Measurements from ENCODE around the gene GPR137C.

The GPR137C gene

DNA sequence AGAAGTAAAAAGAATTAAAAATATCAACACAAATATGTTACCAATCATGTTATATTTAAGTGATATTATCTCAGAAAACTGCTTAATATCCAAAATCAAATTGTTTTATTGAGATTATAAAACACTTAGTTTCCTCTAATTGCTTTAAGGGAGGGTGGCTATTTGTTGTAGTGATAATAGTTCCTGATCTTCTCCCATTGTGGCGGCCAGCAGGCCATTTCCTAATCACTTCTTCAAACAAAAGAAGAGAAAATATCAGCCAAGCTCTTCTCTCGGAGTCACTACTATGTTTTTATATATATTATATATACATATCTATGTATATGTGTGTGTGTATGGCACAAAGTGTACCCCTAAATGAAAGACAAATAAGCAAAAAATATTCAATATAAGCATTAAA, 111.2 kb downstream of the GPR137C start:
- CTCF ChIA-PET, result no interaction called here
- DNase-seq (ENCODE audit: low spot score), result no peak
- no peak overlapping the region for H3K27ac ChIP-seq
- POLR2A ChIA-PET (ENCODE audit: low non-redundant PET), result no interaction called here
- TF ChIP-seq, protein P1, sequence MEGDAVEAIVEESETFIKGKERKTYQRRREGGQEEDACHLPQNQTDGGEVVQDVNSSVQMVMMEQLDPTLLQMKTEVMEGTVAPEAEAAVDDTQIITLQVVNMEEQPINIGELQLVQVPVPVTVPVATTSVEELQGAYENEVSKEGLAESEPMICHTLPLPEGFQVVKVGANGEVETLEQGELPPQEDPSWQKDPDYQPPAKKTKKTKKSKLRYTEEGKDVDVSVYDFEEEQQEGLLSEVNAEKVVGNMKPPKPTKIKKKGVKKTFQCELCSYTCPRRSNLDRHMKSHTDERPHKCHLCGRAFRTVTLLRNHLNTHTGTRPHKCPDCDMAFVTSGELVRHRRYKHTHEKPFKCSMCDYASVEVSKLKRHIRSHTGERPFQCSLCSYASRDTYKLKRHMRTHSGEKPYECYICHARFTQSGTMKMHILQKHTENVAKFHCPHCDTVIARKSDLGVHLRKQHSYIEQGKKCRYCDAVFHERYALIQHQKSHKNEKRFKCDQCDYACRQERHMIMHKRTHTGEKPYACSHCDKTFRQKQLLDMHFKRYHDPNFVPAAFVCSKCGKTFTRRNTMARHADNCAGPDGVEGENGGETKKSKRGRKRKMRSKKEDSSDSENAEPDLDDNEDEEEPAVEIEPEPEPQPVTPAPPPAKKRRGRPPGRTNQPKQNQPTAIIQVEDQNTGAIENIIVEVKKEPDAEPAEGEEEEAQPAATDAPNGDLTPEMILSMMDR (conservative IDR thresholded peaks at IDR 0.05; ENCODE audit: low read depth), result no peak

DNA sequence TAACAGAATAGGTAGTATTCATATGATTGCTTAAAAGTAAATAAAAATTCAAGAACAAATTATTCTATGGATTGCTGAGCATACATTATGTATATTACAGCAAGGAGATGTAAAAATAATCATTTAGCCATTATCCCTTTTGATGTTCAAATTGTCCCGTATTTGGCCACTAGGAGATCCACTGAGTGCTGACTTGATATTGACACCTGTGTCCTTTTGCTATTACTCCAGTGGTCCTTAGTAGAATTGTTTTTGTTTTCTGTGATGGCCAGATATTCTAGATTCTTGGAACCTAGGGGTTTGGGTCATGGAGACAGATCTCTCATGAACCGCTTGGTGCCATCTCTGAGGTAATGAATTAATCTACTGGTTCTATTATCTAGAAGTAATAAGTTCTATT, 126.0 kb downstream of the GPR137C start:
- ChIA-PET POLR2A (ENCODE audit: low non-redundant PET) (no interaction called here), CTCF (interaction anchor here (0.7 kb wide), 1 partner anchor 463 kb away, joined by 4 read pairs; no protein-coding TSS in a partner anchor)
- TF ChIP-seq, protein P1 (conservative IDR thresholded peaks at IDR 0.05; ENCODE audit: low read depth), result peak; percentile 22; the same call in 1 of the 2 replicates
- no peak for DNase-seq (ENCODE audit: low spot score)
- H3K27ac ChIP-seq, result no peak overlapping the region

DNA sequence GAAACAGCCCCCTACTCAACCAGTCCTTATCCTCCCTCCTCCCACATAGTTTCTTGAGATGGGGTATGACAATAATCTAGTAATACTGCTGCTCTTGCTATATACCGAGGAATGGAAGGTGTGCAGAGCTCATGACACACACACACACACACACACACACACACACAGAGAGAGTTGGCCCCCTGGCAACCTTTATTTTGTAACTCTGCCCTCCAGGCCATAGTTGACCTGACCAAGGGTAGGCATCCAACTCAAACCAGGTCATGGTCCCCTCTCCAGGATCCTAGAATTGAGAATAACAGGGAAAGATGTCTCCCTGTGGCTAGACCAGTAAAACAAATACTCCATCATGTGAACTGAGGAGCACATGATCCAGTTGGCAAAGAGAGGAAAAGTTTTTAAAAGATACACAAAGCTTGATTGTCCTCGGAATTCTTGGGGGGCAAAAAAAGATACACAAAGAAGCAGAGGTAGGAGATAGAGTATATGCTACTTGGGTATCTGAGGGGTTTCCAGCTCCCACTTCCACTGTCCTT, 131.4 kb downstream of the GPR137C start:
- CTCF ChIA-PET, result no interaction called here
- DNase-seq (ENCODE audit: low spot score), result no peak
- TF ChIP-seq, protein P1 (conservative IDR thresholded peaks at IDR 0.05; ENCODE audit: low read depth), result no peak
- no peak overlapping the region for H3K27ac ChIP-seq
- POLR2A ChIA-PET (ENCODE audit: low non-redundant PET), result no interaction called here

DNA sequence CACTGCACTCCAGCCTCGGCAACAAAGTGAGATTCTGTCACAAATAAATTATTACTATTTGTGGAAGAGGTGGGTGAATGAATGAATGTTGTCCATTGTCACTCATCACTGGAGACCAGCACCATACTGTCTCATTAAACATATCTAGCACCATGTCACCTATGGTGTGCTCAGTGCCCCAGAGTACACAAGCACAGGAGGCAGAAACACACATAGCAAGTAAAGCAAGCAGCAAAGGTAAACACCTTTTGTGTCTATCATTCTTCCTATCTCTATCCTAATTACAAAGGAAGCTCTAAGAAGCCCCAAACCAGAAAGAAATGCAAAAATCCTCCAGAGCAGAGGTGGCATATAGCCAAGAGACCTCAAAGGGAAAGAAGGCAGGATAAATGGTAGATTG, 133.5 kb downstream of the GPR137C start:
- POLR2A ChIA-PET (ENCODE audit: low non-redundant PET), result no interaction called here
- H3K27ac ChIP-seq, result no peak overlapping the region
- CTCF ChIA-PET, result no interaction called here
- DNase-seq (ENCODE audit: low spot score), result no peak
- TF ChIP-seq, protein P1 (conservative IDR thresholded peaks at IDR 0.05; ENCODE audit: low read depth), result no peak
